Loucy (cell line): ENCODE data around the gene COMMD10.

Experiments used
- CTCF ChIP-seq: fragments of 200-600 bp; sonication (generic); conservative IDR thresholded peaks from 2 replicates; pipeline ENCODE4 v1.5.1; 2014; ENCODE audit warnings: mild to moderate bottlenecking, antibody characterized with exemption, low read length
- EZH2phosphoT487 ChIP-seq: fragments of 200-600 bp; IDR thresholded peaks from 2 replicates; pipeline ENCODE4 v1.6.1; 2018; ENCODE audit warnings: antibody characterized with exemption, mild to moderate bottlenecking, moderate library complexity, borderline replicate concordance

DNA sequence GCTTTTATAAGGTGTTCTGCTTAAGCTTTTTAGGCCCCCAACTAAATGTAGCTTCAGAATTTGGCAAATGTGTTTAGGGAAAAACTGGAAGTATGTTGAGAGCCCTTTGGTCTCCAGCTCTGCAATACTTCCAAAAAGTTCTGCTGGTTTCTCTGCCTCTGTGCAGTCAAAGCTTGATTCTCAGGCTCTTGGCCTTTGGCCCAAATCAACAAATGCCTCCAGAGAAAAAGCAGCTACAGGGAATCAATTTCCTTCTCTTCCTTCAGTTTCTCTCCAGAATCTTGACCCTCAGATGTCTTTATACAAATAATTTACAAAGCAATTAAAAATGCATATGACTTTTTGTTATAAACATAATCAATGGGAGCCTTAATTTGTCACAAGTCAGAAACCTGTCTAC is 235.7 kb downstream of the COMMD10 start:
- TF ChIP-seq CTCF (no peak), EZH2phosphoT487 (no peak)
